RKO (cell line): ENCODE results near the gene TMUB1.

Experiments
- DNase-seq: peaks from one replicate; pipeline ENCODE4 v3.0.0-alpha.2; 2016; ENCODE audit warnings: low spot score

The TMUB1 gene

DNA sequence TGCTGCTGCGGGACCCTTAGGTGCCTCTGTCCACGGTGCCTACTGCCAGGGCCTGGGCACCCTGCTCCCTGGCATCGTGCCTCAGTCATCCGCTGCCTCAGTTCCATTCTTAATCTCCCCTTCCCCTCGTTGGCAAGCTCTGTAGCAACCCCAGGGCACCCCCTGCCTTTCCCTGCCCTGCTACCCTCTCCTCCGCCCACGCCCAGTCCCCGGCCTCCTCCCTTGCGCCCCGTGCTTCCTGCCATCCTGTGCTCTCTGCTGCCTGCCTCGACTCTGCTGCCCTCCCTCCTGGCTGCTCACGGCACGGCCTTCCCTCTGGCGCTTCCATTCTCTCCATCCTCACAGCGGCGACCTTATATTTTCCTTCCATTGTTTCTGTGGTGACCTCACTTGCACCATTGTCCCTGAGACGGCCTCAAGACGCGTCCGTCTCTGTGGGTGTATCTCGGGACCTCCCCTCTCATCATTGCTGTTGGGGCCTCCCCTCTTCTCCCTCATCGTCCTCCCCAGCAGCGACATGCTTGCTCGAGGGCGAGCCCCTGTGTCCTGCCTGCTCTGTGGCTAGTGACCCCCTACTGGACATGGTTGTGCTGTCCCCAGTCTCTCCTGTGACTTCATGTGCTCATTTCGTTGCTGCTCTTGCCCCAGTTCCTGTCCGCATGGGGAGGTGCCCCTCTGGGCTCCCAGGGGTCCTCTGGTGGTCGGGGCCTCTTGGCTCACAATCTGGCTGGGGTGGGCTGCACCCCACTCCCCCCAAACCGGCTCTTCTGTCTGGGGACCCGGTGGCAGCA, 38.3 kb upstream of the TMUB1 start:
- no peak for DNase-seq

DNA sequence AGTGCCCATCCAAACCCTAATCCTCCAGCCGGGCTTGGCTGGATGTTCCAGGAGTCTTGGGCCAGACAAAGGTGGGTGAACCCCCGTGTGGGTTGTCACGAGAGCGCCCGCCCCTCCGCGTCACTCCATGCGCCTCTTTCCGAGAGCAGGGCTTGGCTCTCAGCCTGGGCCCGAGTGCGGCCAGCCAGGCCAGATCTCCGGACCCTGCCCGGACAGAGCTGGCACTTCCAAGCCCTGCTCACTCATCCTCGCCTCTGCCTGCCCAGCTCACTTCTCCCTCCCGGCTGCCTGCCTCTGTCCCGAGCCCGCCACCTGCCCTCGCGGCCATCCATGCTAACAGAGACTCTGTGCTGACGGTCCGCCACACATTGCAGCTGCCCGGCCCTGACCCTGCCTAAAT, 37.6 kb upstream of the TMUB1 start:
- DNase-seq: no peak

DNA sequence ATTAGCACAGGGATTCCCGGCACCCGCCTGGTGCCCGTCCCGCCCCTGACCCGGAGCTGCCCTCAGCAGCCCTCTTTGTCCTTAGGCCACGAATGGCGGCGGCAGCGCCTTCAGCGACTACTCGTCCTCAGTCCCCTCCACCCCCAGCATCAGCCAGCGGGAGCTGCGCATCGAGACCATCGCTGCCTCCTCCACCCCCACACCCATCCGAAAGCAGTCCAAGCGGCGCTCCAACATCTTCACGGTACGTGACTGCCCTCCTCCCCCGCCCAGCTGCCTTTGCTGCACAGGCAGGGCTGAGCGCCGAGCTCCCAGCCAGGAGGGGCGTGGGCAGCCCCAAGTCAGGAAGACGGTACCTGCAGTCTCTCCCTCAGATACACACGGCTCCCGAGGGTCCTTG, 36.6 kb upstream of the TMUB1 start:
- DNase-seq: no peak

DNA sequence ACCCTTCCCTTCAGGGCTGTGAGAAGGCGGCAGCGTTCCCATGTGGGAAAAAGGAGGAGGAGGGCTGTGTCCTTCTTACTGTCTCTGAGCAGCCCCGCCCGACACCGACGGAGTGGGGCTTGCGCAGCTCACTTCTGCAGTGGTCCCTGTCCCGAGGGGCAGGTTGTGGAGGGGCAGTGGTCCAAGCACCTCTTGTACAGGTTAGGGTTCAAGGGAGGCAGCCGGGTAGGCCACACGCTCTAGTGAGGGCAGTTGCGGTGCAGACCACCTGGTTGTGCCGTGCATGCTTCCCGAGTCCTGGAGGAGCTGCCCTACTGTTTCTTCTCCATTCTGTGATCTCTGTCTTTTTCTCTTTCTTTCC, 35.7 kb upstream of the TMUB1 start:
- DNase-seq: no peak

DNA sequence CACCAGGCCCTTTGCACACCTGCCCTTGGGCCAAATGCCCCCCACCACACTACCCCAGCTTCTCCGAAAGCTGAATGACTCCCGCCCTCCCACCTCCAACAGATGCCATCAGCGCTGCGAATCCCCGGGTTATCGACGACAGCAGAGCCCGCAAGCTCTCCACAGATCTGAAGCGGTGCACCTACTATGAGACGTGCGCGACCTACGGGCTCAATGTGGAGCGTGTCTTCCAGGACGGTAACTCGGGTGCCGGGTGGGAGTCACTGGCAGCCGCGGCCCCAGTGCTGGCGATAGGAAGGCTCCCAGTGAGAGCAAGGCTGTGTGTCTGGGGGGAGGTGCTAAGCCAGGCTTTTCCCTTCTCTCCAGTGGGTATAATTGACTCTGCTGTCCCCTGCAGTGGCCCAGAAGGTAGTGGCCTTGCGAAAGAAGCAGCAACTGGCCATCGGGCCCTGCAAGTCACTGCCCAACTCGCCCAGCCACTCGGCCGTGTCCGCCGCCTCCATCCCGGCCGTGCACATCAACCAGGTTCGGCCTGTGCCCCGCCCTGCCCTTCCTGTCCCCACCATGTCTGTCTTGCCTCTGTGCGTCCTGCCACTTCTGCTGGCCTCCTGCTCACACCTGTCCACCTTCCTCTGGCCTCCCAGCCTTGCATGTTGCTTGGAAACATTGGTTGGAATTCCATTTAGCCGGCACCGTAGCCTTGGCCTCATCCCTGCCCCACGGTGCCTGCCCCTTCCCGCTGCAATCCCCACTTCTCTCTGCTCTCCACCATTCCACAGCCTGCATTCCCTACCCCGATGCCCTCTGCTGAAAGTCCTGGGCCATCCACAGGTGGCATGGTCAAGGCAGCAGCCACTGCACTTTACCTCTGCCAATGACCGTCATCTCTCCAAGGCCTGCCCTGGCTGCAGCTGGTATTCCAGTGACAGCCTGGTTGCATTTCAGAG, 35.1 kb upstream of the TMUB1 start:
- no peak for DNase-seq

DNA sequence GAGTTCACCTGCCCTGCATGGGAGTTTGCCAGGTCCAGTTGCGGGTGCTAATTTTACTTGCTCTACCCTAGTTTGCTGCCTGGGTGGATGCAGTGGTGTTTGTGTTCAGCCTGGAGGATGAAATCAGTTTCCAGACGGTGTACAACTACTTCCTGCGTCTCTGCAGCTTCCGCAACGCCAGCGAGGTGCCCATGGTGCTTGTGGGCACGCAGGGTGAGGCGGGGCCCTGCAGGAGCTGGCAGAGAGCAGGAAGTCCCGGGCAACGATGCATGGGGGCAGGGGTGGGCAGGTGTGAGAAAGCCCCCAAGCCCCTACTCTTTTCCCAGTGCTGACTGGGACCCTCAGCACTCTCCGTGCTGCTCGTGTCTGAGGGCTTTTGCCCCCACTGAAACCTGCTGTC, 34.3 kb upstream of the TMUB1 start:
- DNase-seq: no peak

DNA sequence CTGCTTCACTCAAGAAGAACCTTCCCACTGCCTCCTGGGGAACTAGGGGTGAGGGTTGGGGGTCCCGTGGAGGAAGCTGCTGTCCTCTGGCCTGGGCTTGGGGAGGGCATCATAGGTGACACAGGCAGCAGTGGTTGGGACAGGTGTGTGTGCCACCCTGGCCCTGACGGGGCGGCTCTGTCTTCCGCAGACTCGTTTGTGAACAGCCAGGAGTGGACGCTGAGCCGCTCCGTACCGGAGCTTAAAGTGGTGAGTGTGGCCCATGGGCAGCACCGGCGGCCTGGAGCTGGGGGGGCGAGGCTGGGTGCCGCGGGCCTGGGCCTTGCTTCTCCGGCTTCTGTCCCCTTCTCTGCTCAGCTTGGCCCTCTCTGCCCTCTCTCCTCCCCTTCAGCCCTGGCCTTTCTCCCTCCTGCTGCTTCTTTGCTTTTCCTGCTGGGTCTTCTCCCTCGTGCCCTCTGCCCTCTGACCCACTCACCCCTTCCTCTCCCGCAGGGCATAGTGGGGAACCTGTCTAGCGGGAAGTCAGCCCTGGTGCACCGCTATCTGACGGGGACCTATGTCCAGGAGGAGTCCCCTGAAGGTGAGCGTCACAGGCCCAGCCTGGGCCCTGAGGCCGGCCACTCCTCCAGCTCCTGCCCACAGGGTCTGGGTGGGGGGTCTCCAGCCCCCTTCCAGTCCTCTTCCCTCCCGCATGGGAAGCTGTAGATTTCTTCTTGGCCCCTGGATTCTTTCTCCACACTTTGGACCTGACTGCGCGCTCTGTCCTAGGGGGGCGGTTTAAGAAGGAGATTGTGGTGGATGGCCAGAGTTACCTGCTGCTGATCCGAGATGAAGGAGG, 33.5 kb upstream of the TMUB1 start:
- DNase-seq: no peak

DNA sequence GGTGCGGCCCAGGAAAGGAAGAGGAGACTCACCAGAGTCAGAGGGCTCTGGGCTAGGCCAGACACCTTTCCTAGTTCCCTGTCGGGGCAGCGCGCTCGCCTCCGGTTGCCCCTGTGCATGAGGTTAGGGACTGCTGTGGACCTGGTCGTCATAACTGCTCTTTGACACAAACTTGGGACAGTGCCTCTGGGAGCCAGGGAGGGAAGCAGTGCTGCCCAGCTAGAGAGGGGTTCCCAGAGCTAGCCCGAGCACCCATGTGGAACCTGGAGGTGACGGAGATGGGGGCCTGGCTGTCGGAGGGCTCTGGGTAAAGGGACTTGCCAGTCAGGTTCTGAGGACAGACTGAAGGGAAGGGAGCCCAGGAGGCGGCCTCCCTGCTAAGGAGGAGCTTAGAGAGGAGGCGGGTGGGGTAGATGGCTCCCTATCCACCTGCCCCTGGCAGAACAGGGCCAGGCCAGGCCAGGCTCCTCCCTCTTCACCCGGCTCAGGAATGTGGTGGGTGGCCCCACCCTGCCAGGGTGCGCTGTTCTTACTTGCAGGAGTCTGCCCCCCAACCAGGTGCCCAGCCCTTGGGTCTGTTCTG, 32.6 kb upstream of the TMUB1 start:
- no peak for DNase-seq

DNA sequence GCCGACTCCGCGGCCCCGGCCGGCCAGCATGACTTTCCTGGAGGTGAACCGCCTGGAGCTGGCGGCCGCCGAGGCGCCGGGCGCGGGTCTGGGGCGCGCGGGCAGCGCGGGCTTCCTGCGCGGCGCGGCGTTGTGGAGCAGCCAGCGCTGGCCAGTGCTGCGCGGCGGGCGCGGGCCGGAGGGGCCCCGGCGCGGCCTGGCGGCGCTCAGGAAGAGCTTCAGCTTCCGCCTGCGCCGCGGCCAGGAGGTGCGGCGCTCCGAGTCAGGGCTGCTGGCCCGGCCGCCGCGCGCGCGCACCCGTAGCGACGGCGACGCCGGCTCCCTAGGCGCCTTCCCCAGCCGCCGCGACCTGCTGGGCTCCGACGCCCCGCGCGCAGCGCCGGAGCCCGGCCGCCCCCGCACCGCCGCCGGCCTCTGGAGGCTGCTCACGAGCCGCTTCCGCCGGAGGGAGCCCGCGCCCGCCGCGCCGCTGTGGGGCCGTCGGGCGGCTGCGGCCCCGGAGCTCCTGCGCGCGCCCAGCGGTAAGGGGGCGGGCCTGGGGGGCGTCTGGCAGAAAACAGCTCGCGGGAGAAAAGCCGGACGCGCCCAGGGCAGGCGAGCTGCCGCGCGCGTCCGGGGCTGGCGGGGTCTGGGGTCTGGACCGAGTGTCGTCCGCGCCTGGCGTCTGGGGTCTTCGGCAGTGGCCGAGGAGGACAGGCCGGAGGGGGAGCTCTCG, 32.0 kb upstream of the TMUB1 start:
- DNase-seq: no peak

DNA sequence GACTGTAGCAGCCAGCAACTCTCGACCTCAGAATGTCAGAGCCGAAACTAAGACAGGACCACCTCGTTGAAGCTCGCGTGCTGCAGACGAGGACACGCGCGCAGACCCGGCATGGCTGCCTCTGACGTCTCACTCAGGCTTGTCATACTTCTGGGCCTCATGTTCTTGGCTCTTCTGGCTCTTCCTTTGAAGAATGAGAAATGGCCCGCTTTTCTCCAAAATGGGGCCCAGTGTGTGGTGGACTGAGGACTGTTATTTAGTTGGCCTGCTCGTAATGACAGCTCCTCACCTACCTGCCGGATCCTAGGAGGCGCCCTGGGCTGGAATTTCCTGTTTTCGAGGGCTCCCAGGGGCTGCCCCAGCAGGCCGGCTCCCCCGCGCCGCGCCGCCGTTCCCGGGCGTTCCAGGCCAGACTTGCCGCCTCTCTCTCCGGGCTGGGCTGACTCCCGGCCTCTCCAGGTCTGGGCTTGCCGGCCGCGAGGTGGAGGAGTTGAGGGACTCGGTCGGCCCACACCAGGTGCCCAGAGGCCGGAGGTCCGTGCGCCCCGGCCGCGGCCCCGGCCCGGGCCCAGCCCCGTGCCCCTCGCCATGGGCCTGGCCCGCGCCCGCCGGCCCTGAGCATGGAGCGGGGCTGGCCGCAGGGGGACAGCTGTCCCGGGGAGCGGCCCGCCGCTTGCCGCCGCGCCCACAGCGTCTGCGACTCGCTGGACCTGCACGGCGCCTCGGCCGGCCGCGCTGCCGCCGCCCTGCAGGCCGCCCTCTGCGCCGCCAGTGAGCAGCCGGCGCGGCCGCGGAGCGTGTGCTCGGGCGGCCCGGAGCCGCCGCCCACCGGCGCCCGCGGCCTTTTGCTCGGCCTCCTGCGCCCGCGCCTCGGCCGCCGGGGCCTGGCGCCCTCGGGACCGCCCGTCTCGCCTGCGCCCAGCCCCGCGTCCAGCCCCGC, 31.1 kb upstream of the TMUB1 start:
- no peak for DNase-seq

DNA sequence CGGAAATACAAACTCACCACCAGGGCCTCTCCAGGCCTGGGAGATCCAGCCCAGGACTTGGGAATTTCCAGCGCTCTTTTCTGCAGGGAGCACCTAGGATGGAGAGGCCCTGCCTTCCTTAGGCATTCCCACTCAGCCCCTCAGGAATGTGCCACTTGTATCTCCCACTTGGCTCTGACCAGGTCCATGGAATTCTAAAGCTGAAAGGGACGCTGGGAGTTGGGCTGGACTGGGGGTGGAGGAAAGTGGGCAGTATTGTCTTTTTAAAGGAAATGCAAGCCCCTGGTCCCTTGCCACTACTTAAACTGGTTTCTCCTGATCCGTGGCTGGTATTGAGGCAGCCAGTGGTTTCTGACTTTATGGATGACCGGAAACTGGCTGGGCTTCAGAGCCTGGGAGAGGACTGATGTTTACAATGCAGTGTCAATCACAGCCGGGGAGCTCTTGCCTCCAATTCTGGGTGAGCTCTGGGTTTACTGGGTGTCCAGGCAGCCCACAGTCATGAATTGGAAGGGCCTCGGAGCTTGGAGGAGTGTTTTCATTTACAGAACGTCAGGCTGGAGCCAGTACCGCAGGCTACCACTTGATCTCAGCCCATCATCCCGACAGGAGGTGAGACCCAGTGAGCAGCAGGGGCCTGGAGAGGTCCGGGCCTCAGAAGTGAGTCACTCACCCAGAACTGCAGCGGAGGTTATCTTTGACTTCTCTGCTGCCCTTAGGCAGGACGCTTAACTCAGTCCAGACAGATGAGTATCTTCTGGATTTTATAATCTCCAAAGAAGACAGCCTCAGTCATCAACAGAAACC, 30.3 kb upstream of the TMUB1 start:
- DNase-seq: no peak

DNA sequence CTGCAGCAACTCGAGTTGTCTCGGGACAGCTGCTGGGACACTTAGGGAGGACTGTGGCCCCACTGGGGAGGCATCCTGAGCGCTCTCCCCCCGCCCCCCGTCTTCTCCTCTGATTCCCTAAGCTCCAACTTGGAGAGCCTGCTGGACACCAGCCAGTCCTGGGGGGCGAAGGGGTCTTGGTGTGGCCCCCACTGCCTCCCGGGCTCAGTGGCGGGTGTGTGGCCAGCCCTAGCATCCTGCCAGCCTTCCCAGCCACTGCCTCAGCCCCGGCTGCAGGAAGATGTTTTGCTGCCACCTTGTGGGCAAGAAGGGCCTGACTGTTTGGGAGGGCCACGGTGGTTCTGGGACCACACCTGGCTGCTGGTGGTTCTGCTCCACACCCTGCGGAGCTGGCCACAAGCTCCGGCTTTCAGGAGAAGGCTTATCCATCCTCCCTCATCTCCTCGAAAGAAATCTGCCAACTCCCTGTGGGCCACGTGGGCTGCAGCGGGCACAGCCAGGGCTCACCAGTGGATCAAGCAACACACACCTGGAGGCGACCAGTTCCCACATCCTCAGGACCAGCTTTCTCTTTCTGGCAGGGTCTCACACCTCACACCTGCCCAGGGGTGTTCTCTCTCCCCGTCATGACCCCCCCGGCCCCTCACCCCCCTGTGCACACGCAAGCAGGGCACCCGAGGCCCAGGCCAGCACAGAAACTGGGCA, 27.8 kb upstream of the TMUB1 start:
- DNase-seq: peak; percentile 79

DNA sequence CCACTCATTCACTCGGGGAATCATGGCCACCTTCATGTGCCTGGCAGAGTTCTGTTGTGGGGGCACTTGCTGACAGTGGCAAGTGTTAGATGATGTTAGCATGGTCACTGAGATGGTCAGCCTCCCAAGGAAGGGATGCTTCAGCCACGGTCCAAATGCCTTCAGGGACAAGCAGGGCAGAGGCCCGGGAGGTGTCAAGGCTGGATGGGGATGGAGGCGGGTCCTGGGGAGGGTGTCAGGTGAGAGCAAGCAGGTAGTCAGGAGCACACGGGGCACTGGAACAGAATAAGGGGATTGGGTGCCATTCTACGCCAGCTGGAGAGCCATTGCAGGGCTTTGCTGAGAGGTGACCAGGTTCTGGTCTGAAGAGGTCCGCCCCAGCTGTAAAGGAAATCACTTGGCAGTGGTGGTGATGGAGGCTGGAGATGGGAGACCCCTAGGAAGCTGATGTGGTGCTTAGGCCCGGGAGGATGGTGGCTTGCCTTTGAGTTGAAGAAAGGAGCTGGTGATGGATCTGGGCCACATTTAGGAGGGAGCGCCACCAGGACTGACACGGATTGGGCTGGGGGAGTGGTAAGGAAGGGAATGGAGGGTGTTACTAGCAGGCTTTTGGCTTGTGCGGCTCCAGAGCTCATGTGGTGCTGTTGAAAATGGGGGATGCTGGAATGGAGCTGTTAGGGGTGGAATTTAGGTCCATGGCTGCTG, 27.1 kb upstream of the TMUB1 start:
- DNase-seq: no peak

DNA sequence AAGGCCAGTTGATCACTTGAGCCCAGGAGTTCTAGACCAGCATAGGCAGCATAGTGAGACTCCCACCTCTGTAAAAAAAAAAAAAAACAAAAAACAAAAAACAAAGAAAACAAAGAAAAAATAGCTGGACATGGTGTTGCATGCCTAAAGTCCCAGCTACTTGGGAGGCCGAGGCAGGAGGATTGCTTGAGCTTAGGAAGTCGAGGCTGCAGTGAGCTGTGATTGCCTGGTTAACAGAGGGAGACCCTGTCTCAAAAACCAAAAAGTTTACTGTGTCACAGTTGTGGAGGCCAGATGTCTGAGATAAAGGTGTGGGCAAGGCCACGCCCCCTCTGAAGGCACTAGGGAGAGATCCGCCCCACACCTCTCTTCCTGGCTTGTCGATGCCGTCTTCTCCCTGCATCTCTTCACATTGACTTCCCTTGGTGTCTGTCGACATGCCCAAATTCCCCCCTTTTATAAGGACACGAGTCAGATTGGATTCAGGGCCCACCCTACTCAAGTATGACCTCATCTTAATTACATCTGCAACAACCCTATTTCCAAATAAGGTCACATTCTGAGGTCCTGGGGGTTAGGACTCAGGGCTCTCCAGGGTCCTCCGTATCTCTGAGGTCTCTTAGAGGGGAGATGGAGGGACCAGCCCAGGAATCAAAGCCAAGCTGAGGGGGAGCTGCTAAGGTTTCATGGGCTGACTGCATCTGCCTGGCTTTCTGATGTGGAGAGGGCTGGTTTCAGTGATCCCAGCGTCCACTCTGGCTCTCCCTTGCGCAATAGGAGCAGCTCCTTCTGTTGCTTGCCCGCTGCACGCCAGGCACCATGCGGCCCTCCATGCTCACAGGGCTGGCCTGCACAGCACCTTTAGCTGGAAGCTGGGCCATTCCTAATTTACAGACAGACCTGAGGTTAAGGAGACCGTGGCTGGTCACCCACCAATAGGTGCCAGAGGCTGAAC, 26.1 kb upstream of the TMUB1 start:
- no peak for DNase-seq

DNA sequence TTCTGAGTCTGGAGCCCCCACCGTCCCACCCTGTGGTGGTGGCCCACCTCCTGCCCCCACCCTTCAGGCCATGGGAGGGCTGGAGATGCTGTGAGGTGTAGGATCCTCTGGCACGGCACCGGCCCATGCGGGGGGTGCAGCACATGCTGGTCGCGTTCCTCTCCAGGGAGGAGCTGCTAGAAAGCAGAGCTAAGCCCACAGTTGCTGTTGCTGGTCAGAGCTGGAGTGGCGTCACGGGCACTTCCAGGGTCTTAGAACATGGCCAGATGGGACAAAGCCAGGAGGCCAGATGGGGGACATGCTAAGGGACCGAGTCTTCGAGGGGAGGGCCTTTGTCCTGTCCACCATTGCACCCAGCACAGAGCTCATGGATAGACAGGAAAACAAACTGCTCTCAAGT, 24.6 kb upstream of the TMUB1 start:
- DNase-seq: no peak

DNA sequence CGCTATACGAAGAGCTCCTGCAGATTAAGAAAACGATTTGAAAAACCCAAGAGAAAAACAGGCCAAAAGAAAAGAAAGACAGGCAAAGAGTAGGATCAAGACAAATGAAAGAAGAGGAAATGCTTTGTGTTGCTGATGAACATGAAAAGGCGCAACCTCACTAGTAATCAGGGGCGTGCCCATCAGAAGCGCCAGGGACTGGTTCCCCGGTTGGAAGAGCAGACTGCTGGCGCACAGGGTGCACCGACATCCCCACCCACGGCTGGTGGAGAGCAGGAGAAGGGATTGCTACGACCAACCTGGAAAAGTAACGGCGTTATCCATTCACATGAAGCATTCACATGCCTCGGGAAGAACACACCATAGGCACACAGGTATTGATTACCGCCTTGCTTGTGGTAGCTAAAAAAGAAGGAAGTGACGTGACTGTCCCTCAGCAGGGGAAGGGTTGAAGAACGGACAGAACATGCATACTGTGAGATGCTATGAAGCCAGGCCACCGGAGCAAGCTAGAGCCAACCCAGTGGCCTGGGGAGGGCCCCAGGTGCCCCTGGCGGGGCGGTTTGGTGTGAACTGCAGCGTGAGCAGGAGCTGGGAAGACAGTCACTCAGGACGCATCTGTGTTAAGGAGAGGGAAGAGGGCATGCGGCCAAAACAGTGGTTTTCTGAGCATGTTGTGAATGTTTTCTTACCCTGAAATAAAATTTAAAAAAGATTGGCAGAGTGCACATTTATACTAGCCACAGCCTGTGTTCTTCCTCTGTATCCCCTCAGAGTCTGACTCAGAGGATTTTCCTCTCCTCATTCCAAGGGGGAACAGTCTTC, 21.3 kb upstream of the TMUB1 start:
- no peak for DNase-seq
